OCI-LY7 (cell line): ENCODE results near the gene RIPPLY2. TPM values are rescaled to one million over a fixed set of nuclear protein-coding genes. Genes with fewer than 3 reads are reported as not detected.

Source experiments
- BruUV-seq: library from RNA; stranded (reverse); fragments of 400-500 nt; replicated peaks from 2 replicates; lab custom pipeline; 2021; lab: Mats Ljungman, UMichigan
- CTCF ChIA-PET: fragments of 300-600 bp; sonication (Branson Sonifier 250); formaldehyde crosslinking; loops from one replicate; lab custom pipeline; 2022; ENCODE audit warnings: antibody characterized with exemption; ENCODE audit not compliant: unreplicated experiment; lab: Charles Lee
- POLR2A ChIA-PET: fragments of 300-600 bp; sonication (Branson Sonifier 250); formaldehyde crosslinking; loops from one replicate; lab custom pipeline; 2022; ENCODE audit warnings: antibody characterized with exemption; lab: Charles Lee
- DNase-seq: peaks from one replicate; pipeline ENCODE4 v3.0.0-alpha.2; 2015; ENCODE audit warnings: low spot score
- H2AFZ ChIP-seq: fragments of 200-600 bp; sonication (generic), shearing (Covaris generic); 2 replicates; pipeline ENCODE4 v1.6.1; 2014; ENCODE audit warnings: mild to moderate bottlenecking, antibody characterized with exemption, low read length, moderate library complexity
- H3K27ac ChIP-seq: fragments of 200-600 bp; sonication (generic); 2 replicates; pipeline ENCODE4 v1.5.1; 2014; ENCODE audit warnings: mixed run types, low read depth, mild to moderate bottlenecking, moderate library complexity, low read length, inconsistent platforms; ENCODE audit not compliant: poor library complexity, severe bottlenecking
- H3K36me3 ChIP-seq: fragments of 200-600 bp; sonication (generic); 2 replicates; pipeline ENCODE4 v1.6.1; 2014; ENCODE audit warnings: mild to moderate bottlenecking, antibody characterized with exemption, low read length, moderate library complexity, mixed read lengths; ENCODE audit not compliant: insufficient read depth
- H3K4me1 ChIP-seq: fragments of 200-600 bp; sonication (generic); 2 replicates; pipeline ENCODE4 v1.5.1; 2014; ENCODE audit warnings: mild to moderate bottlenecking, low read length; ENCODE audit not compliant: insufficient read depth, poor library complexity, severe bottlenecking
- H3K4me2 ChIP-seq: fragments of 200-600 bp; sonication (generic); 2 replicates; pipeline ENCODE4 v1.6.1; 2014; ENCODE audit warnings: mild to moderate bottlenecking, low read length
- H3K4me3 ChIP-seq: fragments of 200-600 bp; sonication (generic); 2 replicates; pipeline ENCODE4 v1.5.1; 2014; ENCODE audit warnings: mild to moderate bottlenecking, low read depth, low read length; ENCODE audit not compliant: poor library complexity, severe bottlenecking
- H3K79me2 ChIP-seq: fragments of 200-600 bp; sonication (generic); 2 replicates; pipeline ENCODE4 v1.6.1; 2016; ENCODE audit warnings: low read depth, mild to moderate bottlenecking, low read length, moderate library complexity, mixed read lengths; ENCODE audit not compliant: insufficient read depth
- H3K9me2 ChIP-seq: fragments of 200-600 bp; sonication (generic); 2 replicates; pipeline ENCODE4 v1.6.1; 2016; ENCODE audit warnings: mild to moderate bottlenecking, low read length, mixed read lengths; ENCODE audit not compliant: insufficient read depth
- H3K9me3 ChIP-seq: fragments of 200-600 bp; sonication (generic); 2 replicates; pipeline ENCODE4 v1.6.1; 2014; ENCODE audit warnings: mild to moderate bottlenecking, mixed run types, low read length, mixed read lengths
- H4K20me1 ChIP-seq: fragments of 200-600 bp; sonication (generic); 2 replicates; pipeline ENCODE4 v1.6.1; 2014; ENCODE audit warnings: mild to moderate bottlenecking, antibody characterized with exemption, low read length, moderate library complexity, mixed read lengths; ENCODE audit not compliant: insufficient read depth
- EZH2phosphoT487 ChIP-seq: fragments of 200-600 bp; sonication (generic); IDR thresholded peaks from 2 replicates; pipeline ENCODE4 v1.6.1; 2018; ENCODE audit warnings: low read depth, borderline replicate concordance, mild to moderate bottlenecking, mixed run types, antibody characterized with exemption, low read length, moderate library complexity, mixed read lengths
- intact Hi-C: fragments of 100-400 bp; cut with micrococcal nuclease; formaldehyde crosslinking; loops from one replicate; pipeline ENCODE4 v1.10.0; 2022; ENCODE audit not compliant: unreplicated experiment
- total RNA-seq, 2 experiments: library from RNA; depleted of rRNA in 1 of 2; stranded (reverse); fragments of >200 nt in 1 of 2; shearing (Covaris generic) in 1 of 2; gene quantifications; 2 replicates each; pipeline ENCODE4 v1.2.3, GENCODE V29; 2014 to 2022
- TF ChIP-seq, protein P1 (sequence below): fragments of 200-600 bp; sonication (generic); conservative IDR thresholded peaks from 2 replicates; pipeline ENCODE4 v1.5.1; 2014; ENCODE audit warnings: mild to moderate bottlenecking, antibody characterized with exemption, low read length, moderate library complexity, mixed read lengths

RIPPLY2 gene
- total RNA-seq, 2 experiments from 2014 or later, result not detected

DNA sequence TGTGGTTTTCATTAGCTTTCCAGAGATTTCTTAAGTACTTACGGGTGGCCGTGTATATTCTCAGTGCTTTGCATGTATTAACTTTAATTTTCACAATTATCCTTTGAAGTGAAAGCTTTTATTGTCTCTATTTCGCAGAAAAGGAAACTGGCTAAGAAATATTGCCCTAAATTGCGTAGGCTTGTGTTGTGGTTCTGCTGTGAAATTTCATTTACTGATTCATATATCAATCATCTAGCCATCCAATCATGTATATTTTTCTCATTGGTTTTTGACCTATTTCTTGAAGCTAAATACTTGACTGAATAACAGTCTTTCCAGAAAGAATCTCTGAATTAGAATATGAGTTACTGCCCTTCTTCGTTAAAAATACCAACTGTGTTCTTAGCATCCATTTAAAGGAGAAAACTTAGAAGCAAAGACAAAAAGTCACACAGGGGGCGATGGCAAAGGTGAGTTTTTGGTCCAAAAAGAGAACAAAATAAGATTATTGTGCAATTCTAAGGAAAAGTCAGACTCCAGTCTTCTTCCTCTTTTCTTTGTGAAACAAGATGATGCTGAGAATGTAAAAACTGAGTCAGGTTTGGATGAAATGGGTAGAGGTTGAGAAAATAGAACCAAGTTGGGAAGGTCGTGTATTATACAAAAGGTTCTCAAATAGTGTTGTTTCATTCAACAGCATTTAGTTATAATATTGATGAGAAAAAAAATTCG lies 7.8 kb downstream of the RIPPLY2 start:
- CTCF ChIA-PET, result no interaction called here
- peak overlapping the region; percentile 89 for H3K4me3 ChIP-seq
- peaks cover 9% of the 10 kb centered on the region; the same call in 1 of the 2 replicates for H3K9me3 ChIP-seq
- intact Hi-C loops, result loop anchor here (5.0 to 10.0 kb wide), 2 partner anchors 666 to 794 kb away; partner anchors contain the start of genes DOP1A, PGM3, RWDD2A and UBE3D
- BruUV-seq, result TSS peak; percentile 72
- peaks cover 9% of the 10 kb centered on the region; the same call in 1 of the 2 replicates for H4K20me1 ChIP-seq
- no peak overlapping the region for H2AFZ ChIP-seq
- POLR2A ChIA-PET, result interaction anchor here (1.7 kb wide), 1 partner anchor 10 kb away, joined by 3 read pairs; no protein-coding TSS in a partner anchor
- peak overlapping the region; percentile 88 for H3K4me2 ChIP-seq
- no peak for TF ChIP-seq EZH2phosphoT487
- TF ChIP-seq, protein P1, sequence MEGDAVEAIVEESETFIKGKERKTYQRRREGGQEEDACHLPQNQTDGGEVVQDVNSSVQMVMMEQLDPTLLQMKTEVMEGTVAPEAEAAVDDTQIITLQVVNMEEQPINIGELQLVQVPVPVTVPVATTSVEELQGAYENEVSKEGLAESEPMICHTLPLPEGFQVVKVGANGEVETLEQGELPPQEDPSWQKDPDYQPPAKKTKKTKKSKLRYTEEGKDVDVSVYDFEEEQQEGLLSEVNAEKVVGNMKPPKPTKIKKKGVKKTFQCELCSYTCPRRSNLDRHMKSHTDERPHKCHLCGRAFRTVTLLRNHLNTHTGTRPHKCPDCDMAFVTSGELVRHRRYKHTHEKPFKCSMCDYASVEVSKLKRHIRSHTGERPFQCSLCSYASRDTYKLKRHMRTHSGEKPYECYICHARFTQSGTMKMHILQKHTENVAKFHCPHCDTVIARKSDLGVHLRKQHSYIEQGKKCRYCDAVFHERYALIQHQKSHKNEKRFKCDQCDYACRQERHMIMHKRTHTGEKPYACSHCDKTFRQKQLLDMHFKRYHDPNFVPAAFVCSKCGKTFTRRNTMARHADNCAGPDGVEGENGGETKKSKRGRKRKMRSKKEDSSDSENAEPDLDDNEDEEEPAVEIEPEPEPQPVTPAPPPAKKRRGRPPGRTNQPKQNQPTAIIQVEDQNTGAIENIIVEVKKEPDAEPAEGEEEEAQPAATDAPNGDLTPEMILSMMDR, result no peak
- DNase-seq, result no peak
- peaks cover 28% of the 10 kb centered on the region for H3K36me3 ChIP-seq
- peaks cover 47% of the 10 kb centered on the region for H3K79me2 ChIP-seq
- H3K27ac ChIP-seq, result no peak overlapping the region
- peaks cover 33% of the 10 kb centered on the region for H3K4me1 ChIP-seq
- no peaks in the 10 kb centered on the region for H3K9me2 ChIP-seq

- Histone ChIP-seq H3K4me3 (no peak overlapping the region), H3K36me3 (peaks cover 48% of the 10 kb centered on the region), H3K4me1 (peaks cover 33% of the 10 kb centered on the region), H3K79me2 (peaks cover 47% of the 10 kb centered on the region), H3K27ac (peak overlapping the region; percentile 28), H2AFZ (no peak overlapping the region), H3K4me2 (peak overlapping the region; percentile 88; the same call in 1 of the 2 replicates), H3K9me3 (peaks cover 28% of the 10 kb centered on the region), H3K9me2 (no peaks in the 10 kb centered on the region), H4K20me1 (peaks cover 9% of the 10 kb centered on the region; the same call in 1 of the 2 replicates)
- ChIA-PET POLR2A (interaction anchor here (1.2 to 1.4 kb wide), 2 partner anchors 26 to 365 kb away, joined by 3 read pairs; no protein-coding TSS in a partner anchor), CTCF (no interaction called here)
- peak; percentile 50 for DNase-seq
- TF ChIP-seq, protein P1, result no peak
- TF ChIP-seq EZH2phosphoT487, result no peak
- no TSS peak for BruUV-seq
- intact Hi-C loops, result loop anchor here (5.0 to 10.0 kb wide), 2 partner anchors 668 to 796 kb away; partner anchors contain the start of genes DOP1A, PGM3, RWDD2A and UBE3D
Observed at GRCh38 chr6:83862776-83863471, 9.8 kb downstream of the RIPPLY2 start.
